Testis (tissue), 3 donors: ENCODE measurements around the gene S100A9. TPM values are rescaled to one million over a fixed set of nuclear protein-coding genes. Genes with fewer than 3 reads are reported as not detected.

Experiments used
- DNase-seq: peaks from one replicate; pipeline ENCODE4 v3.0.0-alpha.2; 2019
- H3K27ac ChIP-seq, 2 donors: fragments of 200-600 bp; sonication (generic); one replicate each; pipeline ENCODE4 v1.5.1; 2019
- H3K27me3 ChIP-seq: fragments of 200-600 bp; sonication (generic); one replicate; pipeline ENCODE4 v1.5.1; 2019
- H3K36me3 ChIP-seq: fragments of 200-600 bp; sonication (generic); one replicate; pipeline ENCODE4 v1.5.1; 2017; ENCODE audit warnings: low read depth; ENCODE audit errors: missing control alignments
- H3K4me1 ChIP-seq: fragments of 200-600 bp; sonication (generic); one replicate; pipeline ENCODE4 v1.5.1; 2019
- H3K4me3 ChIP-seq, 2 donors: fragments of 200-600 bp; sonication (generic); one replicate each; pipeline ENCODE4 v1.5.1; 2017 to 2019
- H3K9me3 ChIP-seq: fragments of 200-600 bp; sonication (generic); one replicate; pipeline ENCODE4 v1.5.1; 2017
- POLR2A ChIP-seq: fragments of 450-650 bp; IDR thresholded peaks from one replicate; pipeline ENCODE4 v1.6.1; 2017; ENCODE audit warnings: antibody characterized with exemption, mild to moderate bottlenecking, moderate library complexity
- WGBS, 2 donors: methylation state at CpG; one replicate each; pipeline ENCODE4 v1.1.5; 2018; 5-methylcytosine and 5-hydroxymethylcytosine counted together
- intact Hi-C: fragments of 100-400 bp; cut with DNase I; formaldehyde crosslinking; loops from one replicate; pipeline ENCODE4 v1.15.1; 2023; ENCODE audit warnings: low total_unique reads
- polyA plus RNA-seq: library from polyadenylated mRNA; stranded (reverse); fragments of 350-450 nt; fragmentation: Illumina TruSeq; extraction: RNeasy Lipid Tissue Mini Kit (QIAGEN cat#74804); gene quantifications from one replicate; pipeline ENCODE4 v1.2.3, GENCODE V29; 2014; ENCODE audit warnings: low read depth, low replicate concordance; ENCODE audit not compliant: insufficient read depth
- total RNA-seq, 2 donors: library from RNA; depleted of rRNA; stranded (reverse); fragments of >200 nt; gene quantifications; one replicate each; pipeline ENCODE4 v1.2.3, GENCODE V29; 2016
- TF ChIP-seq, protein P1 (sequence below), 3 experiments: fragments of 450-650 bp in 2 of 3; fragments of 200-600 bp in 1 of 3; sonication (generic) in 1 of 3; IDR thresholded peaks; one replicate each; pipeline ENCODE4 v1.5.1; 2016 to 2019; ENCODE audit warnings: antibody characterized with exemption in 3 of 3, mild to moderate bottlenecking in 2 of 3, moderate library complexity in 1 of 3

S100A9 gene
- total and polyA plus RNA-seq, 3 donors from 2014 or later = 4.6 to 36.6 (median 10.7) TPM

DNA sequence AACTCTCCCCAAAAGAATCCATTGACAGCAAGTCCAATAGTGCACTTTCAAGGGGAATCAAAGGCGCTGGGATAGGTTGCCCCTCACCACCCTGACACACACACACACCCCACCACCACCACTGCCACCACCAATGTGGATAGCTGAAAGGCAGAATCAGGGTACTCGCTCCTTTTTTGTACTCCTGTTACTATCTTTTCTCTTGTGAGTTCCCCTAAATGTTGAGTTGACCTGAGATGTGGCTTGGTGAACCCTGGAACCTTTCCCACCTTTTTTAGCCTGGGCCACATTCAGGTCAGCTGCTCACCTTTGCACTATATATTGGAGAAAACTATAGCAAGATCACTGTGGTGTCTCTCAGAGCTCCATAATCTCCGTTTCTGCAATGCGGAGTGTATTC, 29.3 kb downstream of the S100A9 start:
- Histone ChIP-seq H3K4me1 (no peaks in the 10 kb centered on the region), H3K9me3 (no peaks in the 10 kb centered on the region), H3K27ac (no peak overlapping the region), H3K36me3 (no peaks in the 10 kb centered on the region), H3K27me3 (no peaks in the 10 kb centered on the region), H3K4me3 (no peak overlapping the region)
- intact Hi-C loops = no loop called here
- TF ChIP-seq POLR2A = no peak
- TF ChIP-seq, protein P1, sequence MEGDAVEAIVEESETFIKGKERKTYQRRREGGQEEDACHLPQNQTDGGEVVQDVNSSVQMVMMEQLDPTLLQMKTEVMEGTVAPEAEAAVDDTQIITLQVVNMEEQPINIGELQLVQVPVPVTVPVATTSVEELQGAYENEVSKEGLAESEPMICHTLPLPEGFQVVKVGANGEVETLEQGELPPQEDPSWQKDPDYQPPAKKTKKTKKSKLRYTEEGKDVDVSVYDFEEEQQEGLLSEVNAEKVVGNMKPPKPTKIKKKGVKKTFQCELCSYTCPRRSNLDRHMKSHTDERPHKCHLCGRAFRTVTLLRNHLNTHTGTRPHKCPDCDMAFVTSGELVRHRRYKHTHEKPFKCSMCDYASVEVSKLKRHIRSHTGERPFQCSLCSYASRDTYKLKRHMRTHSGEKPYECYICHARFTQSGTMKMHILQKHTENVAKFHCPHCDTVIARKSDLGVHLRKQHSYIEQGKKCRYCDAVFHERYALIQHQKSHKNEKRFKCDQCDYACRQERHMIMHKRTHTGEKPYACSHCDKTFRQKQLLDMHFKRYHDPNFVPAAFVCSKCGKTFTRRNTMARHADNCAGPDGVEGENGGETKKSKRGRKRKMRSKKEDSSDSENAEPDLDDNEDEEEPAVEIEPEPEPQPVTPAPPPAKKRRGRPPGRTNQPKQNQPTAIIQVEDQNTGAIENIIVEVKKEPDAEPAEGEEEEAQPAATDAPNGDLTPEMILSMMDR (IDR thresholded peaks at IDR 0.05) = no peak
- 90 to 92% methylated on average over 4 of the region's 4 CpGs for WGBS, 2 donors
- DNase-seq = no peak

DNA sequence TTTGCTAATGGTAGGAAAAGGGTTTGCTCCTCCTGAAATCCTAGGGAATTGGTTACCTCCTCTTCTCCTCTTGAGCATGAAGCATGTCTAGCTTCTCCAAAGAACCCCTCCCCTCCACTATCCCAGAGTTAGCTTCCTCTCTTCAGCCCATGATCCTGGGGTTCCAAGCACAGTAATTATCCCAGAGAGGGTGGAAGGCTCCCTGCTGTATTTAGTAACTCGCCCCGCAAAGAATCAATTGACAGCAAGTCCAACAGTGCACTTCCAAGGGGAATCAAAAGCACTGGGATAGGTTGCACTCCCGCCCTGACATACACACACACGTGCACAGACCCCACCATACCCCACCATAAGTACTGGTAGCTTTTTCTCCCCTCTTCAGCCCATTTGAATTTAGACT, 30.1 kb downstream of the S100A9 start:
- H3K27ac ChIP-seq = no peak overlapping the region
- DNase-seq = no peak
- no peaks in the 10 kb centered on the region for H3K36me3 ChIP-seq
- H3K4me1 ChIP-seq = no peaks in the 10 kb centered on the region
- 83 to 85% methylated on average over 4 of the region's 4 CpGs for WGBS, 2 donors
- H3K4me3 ChIP-seq = no peak overlapping the region
- H3K9me3 ChIP-seq = no peaks in the 10 kb centered on the region
- intact Hi-C loops = no loop called here
- TF ChIP-seq, protein P1 (IDR thresholded peaks at IDR 0.05) = no peak
- TF ChIP-seq POLR2A = no peak
- no peaks in the 10 kb centered on the region for H3K27me3 ChIP-seq

DNA sequence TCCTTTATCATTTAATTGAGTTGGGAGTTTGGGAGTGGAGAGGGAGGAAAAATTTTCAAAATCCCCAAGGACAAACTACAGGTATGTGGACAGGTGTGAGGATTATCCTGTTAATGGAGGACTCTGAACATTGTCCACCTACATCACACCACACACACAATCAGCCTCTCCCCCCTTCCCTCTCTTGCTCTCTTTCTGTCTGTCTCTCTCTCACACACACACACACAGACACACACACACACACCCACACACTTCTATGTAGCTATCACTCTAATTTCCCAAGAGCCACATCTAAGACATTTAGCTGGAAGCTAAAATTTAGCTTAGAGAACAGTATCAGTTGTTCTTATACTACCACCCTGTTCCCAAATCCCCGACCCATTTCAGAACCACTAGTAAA, 31.7 kb downstream of the S100A9 start:
- TF ChIP-seq POLR2A = no peak
- TF ChIP-seq, protein P1 (IDR thresholded peaks at IDR 0.05) = no peak
- H3K27me3 ChIP-seq = no peaks in the 10 kb centered on the region
- intact Hi-C loops = no loop called here
- H3K36me3 ChIP-seq = no peaks in the 10 kb centered on the region
- H3K4me3 ChIP-seq = no peak overlapping the region
- no peaks in the 10 kb centered on the region for H3K9me3 ChIP-seq
- WGBS, 2 donors = 88 to 96% methylated on average over 1 of the region's 1 CpG
- no peak overlapping the region for H3K27ac ChIP-seq
- DNase-seq = no peak
- no peaks in the 10 kb centered on the region for H3K4me1 ChIP-seq

DNA sequence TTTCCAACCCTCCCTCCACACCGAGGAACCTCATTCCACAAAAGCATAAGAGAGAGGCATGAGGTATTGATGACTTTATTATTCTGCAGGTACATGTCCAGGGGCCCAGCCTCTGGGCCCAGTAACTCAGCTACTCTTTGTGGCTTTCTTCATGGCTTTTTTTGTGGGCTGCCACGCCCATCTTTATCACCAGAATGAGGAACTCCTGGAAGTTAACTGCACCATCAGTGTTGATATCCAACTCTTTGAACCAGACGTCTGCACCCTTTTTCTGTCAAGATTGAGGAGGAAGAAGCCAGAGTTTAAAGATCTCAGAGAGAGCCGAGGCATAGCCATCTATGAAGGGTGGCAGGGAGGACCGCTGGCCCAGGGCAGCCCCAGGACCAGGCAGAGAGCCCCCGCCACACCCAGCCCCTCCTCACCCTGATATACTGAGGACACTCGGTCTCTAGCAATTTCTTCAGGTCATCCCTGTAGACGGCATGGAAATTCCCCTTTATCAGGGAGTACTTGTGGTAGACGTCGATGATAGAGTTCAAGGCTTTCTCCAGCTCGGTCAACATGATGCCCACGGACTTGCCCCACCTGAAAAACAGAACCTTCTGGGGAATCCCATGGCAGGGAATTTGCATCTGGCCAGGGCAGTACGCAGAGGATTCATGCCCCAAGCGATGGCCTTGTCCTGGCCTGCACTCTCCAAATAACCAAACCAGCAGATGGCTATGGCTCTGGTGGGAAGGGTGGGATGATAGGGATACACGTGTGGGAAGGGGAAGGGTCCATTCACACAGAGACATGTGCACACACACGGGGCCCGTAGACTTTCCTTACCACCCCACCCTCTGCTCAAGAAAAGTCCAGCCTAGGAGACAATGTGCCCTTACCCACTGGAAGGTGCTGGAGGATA, 32.6 kb downstream of the S100A9 start:
- H3K4me1 ChIP-seq = no peaks in the 10 kb centered on the region
- H3K4me3 ChIP-seq = no peak overlapping the region
- no peak for DNase-seq
- no peaks in the 10 kb centered on the region for H3K36me3 ChIP-seq
- H3K27me3 ChIP-seq = no peaks in the 10 kb centered on the region
- H3K9me3 ChIP-seq = no peaks in the 10 kb centered on the region
- no peak for TF ChIP-seq POLR2A
- TF ChIP-seq, protein P1 (IDR thresholded peaks at IDR 0.05) = no peak
- intact Hi-C loops = no loop called here
- H3K27ac ChIP-seq = no peak overlapping the region
- WGBS, 2 donors = 70 to 76% methylated on average over 16 to 17 of the region's 17 CpGs
